ENCODE data around the gene TSGA10IP. TPM values are rescaled to one million over a fixed set of nuclear protein-coding genes. Genes with fewer than 3 reads are reported as not detected.

The TSGA10IP gene
- total RNA-seq, 1 experiment from 2014 or later, result not detected

- no peaks in the 10 kb centered on the region for H3K27me3 ChIP-seq (ENCODE audit: insufficient read depth, low read length)
- intact Hi-C loops (cut with micrococcal nuclease), result no loop called here
- no peak overlapping the region for H2AFZ ChIP-seq (ENCODE audit: low read depth, low read length, poor library complexity, severe bottlenecking)
- no peak overlapping the region for H3K4me2 ChIP-seq (ENCODE audit: low read length)
- H3K9me2 ChIP-seq (ENCODE audit: insufficient read depth), result no peaks in the 10 kb centered on the region
- no peak overlapping the region for H3K27ac ChIP-seq (ENCODE audit: low read depth, low read length)
- CTCF ChIA-PET, result no interaction called here
- H3K9me3 ChIP-seq (ENCODE audit: control insufficient read depth in 1 of 2, insufficient read depth in 1 of 2, low read depth in 1 of 2, low read length in 2 of 2), result no peaks in the 10 kb centered on the region
- no peak for TF ChIP-seq REST (IDR thresholded peaks at IDR 0.05; ENCODE audit: low read depth)
- TF ChIP-seq, protein P1, sequence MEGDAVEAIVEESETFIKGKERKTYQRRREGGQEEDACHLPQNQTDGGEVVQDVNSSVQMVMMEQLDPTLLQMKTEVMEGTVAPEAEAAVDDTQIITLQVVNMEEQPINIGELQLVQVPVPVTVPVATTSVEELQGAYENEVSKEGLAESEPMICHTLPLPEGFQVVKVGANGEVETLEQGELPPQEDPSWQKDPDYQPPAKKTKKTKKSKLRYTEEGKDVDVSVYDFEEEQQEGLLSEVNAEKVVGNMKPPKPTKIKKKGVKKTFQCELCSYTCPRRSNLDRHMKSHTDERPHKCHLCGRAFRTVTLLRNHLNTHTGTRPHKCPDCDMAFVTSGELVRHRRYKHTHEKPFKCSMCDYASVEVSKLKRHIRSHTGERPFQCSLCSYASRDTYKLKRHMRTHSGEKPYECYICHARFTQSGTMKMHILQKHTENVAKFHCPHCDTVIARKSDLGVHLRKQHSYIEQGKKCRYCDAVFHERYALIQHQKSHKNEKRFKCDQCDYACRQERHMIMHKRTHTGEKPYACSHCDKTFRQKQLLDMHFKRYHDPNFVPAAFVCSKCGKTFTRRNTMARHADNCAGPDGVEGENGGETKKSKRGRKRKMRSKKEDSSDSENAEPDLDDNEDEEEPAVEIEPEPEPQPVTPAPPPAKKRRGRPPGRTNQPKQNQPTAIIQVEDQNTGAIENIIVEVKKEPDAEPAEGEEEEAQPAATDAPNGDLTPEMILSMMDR (IDR thresholded peaks at IDR 0.05 in 2 of 3, conservative IDR thresholded peaks at IDR 0.05 in 1 of 3; ENCODE audit: borderline replicate concordance in 1 of 3, insufficient read depth in 1 of 3, low read depth in 2 of 3, low read length in 2 of 3), result no peak
- no peak for TF ChIP-seq RAD21 (IDR thresholded peaks at IDR 0.05; ENCODE audit: low read depth)
- no peak for TF ChIP-seq FOSL1 (IDR thresholded peaks at IDR 0.05; ENCODE audit: low read depth)
- TF ChIP-seq EZH2 (IDR thresholded peaks at IDR 0.05), result no peak
- TF ChIP-seq ZNF274 (IDR thresholded peaks at IDR 0.05; ENCODE audit: low read depth, low read length), result no peak
- no peak for TF ChIP-seq ZFX (IDR thresholded peaks at IDR 0.05)
- TF ChIP-seq ZBTB33 (IDR thresholded peaks at IDR 0.05; ENCODE audit: extremely low read depth, insufficient replicate concordance, low read length), result no peak
- no peak for TF ChIP-seq SRF (IDR thresholded peaks at IDR 0.05; ENCODE audit: low read depth)
- no peak for TF ChIP-seq CBX3 (IDR thresholded peaks at IDR 0.05; ENCODE audit: low read depth)
- no peak for TF ChIP-seq MAX (IDR thresholded peaks at IDR 0.05)
- no peak for TF ChIP-seq CEBPB (IDR thresholded peaks at IDR 0.05; ENCODE audit: low read depth)
- TF ChIP-seq POLR2A (IDR thresholded peaks at IDR 0.05; ENCODE audit: borderline replicate concordance, extremely low read depth, insufficient read depth, insufficient read length), result no peak
- TF ChIP-seq ATF3 (IDR thresholded peaks at IDR 0.05), result no peak
- no peak for TF ChIP-seq JUND (IDR thresholded peaks at IDR 0.05)
- ATAC-seq, result no peak
- H3K36me3 ChIP-seq (ENCODE audit: control insufficient read depth in 1 of 2, insufficient read depth in 2 of 2, low read length in 2 of 2), result no peaks in the 10 kb centered on the region
- POLR2A ChIA-PET, result no interaction called here
- BruUV-seq (replicated peaks), result no TSS peak
- H3K79me2 ChIP-seq (ENCODE audit: insufficient read depth, low read length), result no peaks in the 10 kb centered on the region
- no peaks in the 10 kb centered on the region for H4K20me1 ChIP-seq (ENCODE audit: insufficient read depth)
- H3K4me1 ChIP-seq (ENCODE audit: control insufficient read depth in 1 of 2, insufficient read depth in 2 of 2, low read length in 2 of 2), result no peaks in the 10 kb centered on the region
- no peak overlapping the region for H3K4me3 ChIP-seq (replicated peaks in 1 of 2; ENCODE audit: low read depth in 1 of 2, low read length in 2 of 2)
- no peak for DNase-seq (ENCODE audit: low read depth, low spot score)
- RAD21 ChIA-PET (ENCODE audit: low non-redundant PET in 1 of 2, low total read pairs in 2 of 2, uncharacterized antibody in 2 of 2, unreplicated experiment in 2 of 2), result no interaction called here
- H3K9ac ChIP-seq (ENCODE audit: low read length), result no peak overlapping the region
Observed at GRCh38 chr11:65945941-65946558, 770 bp downstream of the TSGA10IP start.
